HepG2 (cell line): Measurements from ENCODE around the gene SMLR1. TPM values are rescaled to one million over a fixed set of nuclear protein-coding genes. Genes with fewer than 3 reads are reported as not detected.
A peak's percentile ranks its signal among the peaks of the same experiment; 100 is the strongest.

Source experiments
- ARNT ChIP-seq: fragments of 450-650 bp; IDR thresholded peaks from 2 replicates; pipeline ENCODE4 v1.6.1; 2017
- CENPX ChIP-seq: sonication (generic); formaldehyde crosslinking; IDR thresholded peaks from 2 replicates; pipeline ENCODE4 v1.9.0; 2021; ENCODE audit warnings: mild to moderate bottlenecking, missing genetic modification reagents, moderate library complexity
- DMAP1 ChIP-seq: IDR thresholded peaks from 2 replicates; pipeline ENCODE4 v1.6.1; 2016
- DRAP1 ChIP-seq: IDR thresholded peaks from 2 replicates; pipeline ENCODE4 v1.6.1; 2016; ENCODE audit warnings: missing genetic modification reagents, missing compliant biosample characterization
- ESRRA ChIP-seq: sonication (generic); formaldehyde crosslinking; IDR thresholded peaks from 2 replicates; pipeline ENCODE4 v1.5.1; 2020; ENCODE audit warnings: mild to moderate bottlenecking, low read depth, missing genetic modification reagents
- GATAD1 ChIP-seq: IDR thresholded peaks from 2 replicates; pipeline ENCODE4 v1.6.1; 2016; ENCODE audit warnings: missing genetic modification reagents, missing compliant biosample characterization
- HHEX ChIP-seq: IDR thresholded peaks from 2 replicates; pipeline ENCODE4 v1.6.1; 2016; ENCODE audit warnings: control low read depth
- HNF4A ChIP-seq: sonication (generic); formaldehyde crosslinking; IDR thresholded peaks from 2 replicates; pipeline ENCODE4 v1.4.0; 2020; ENCODE audit warnings: missing genetic modification reagents
- MLXIP ChIP-seq: sonication (generic); formaldehyde crosslinking; IDR thresholded peaks from 2 replicates; pipeline ENCODE4 v1.9.0; 2021; ENCODE audit warnings: missing genetic modification reagents, borderline replicate concordance
- NAIF1 ChIP-seq: sonication (generic); formaldehyde crosslinking; IDR thresholded peaks from 2 replicates; pipeline ENCODE4 v1.5.0; 2020; ENCODE audit warnings: mild to moderate bottlenecking, missing genetic modification reagents, borderline replicate concordance
- NR2F1 ChIP-seq, 2 experiments: fragments of 450-650 bp in 1 of 2; formaldehyde crosslinking in 1 of 2; IDR thresholded peaks; 2 replicates each; pipeline versions ENCODE4 v1.5.0 to v1.6.1; 2016 to 2020; ENCODE audit warnings: mild to moderate bottlenecking in 1 of 2, missing compliant biosample characterization in 1 of 2, missing genetic modification reagents in 1 of 2, moderate library complexity in 1 of 2
- REPIN1 ChIP-seq: sonication (generic); formaldehyde crosslinking; IDR thresholded peaks from 2 replicates; pipeline ENCODE4 v1.8.0; 2022; ENCODE audit warnings: missing genetic modification reagents, low read depth, mild to moderate bottlenecking, borderline replicate concordance
- SNAPC4 ChIP-seq: sonication (generic); formaldehyde crosslinking; IDR thresholded peaks from 2 replicates; pipeline ENCODE4 v1.4.0; 2020; ENCODE audit warnings: mild to moderate bottlenecking, missing genetic modification reagents
- TAF1 ChIP-seq: sonication (generic); formaldehyde crosslinking; IDR thresholded peaks from 2 replicates; pipeline ENCODE4 v1.4.0; 2020; ENCODE audit warnings: missing genetic modification reagents
- ZBTB33 ChIP-seq: sonication (generic); formaldehyde crosslinking; IDR thresholded peaks from 2 replicates; pipeline ENCODE4 v1.4.0; 2020; ENCODE audit warnings: missing genetic modification reagents
- ZFP36L2 ChIP-seq: sonication (generic); formaldehyde crosslinking; IDR thresholded peaks from 2 replicates; pipeline ENCODE4 v1.4.0; 2020; ENCODE audit warnings: missing genetic modification reagents
- ZNF367 ChIP-seq: sonication (generic); formaldehyde crosslinking; IDR thresholded peaks from 2 replicates; pipeline ENCODE4 v1.4.0; 2020; ENCODE audit warnings: missing genetic modification reagents, borderline replicate concordance
- ZNF615 ChIP-seq: sonication (generic); formaldehyde crosslinking; IDR thresholded peaks from 2 replicates; pipeline ENCODE4 v1.5.0; 2020; ENCODE audit warnings: mild to moderate bottlenecking, missing genetic modification reagents, borderline replicate concordance
- ZNF780A ChIP-seq: sonication (generic); formaldehyde crosslinking; IDR thresholded peaks from 2 replicates; pipeline ENCODE4 v1.8.0; 2022; ENCODE audit warnings: mild to moderate bottlenecking, missing genetic modification reagents, moderate library complexity
- polyA plus RNA-seq, 8 experiments: library from polyadenylated mRNA; depleted of rRNA in 3 of 8; stranded (reverse) in 7 of 8; unstranded in 1 of 8; fragments of >200 nt; fragmentation: Illumina TruSeq in 4 of 8; extraction: Trizol in 4 of 8; gene quantifications; 2 replicates each; pipeline versions ENCODE4 v1.2.1 to v1.2.3, GENCODE V29; 2011 to 2016; ENCODE audit warnings: low read depth in 4 of 8, missing spikeins in 1 of 8, mixed read lengths in 1 of 8; ENCODE audit not compliant: insufficient read depth in 1 of 8
- total RNA-seq, 5 experiments: library from RNA; depleted of rRNA; stranded (reverse); fragments of >200 nt; fragmentation: Illumina TruSeq; extraction: Trizol; gene quantifications; 2 replicates each; pipeline ENCODE4 v1.2.3, GENCODE V29; 2016; ENCODE audit warnings: low read depth in 1 of 5

SMLR1 gene
- total and polyA plus RNA-seq, 2 of the 13 experiments (the other 11 are each of a cell fraction or from before 2014, with no cell fraction given), result 41.8 to 104 TPM

GRCh38 chr6:130863415-130864230 is 36.4 kb downstream of the SMLR1 start (continued):
- TF ChIP-seq ZNF367 (CRISPR knock-in tag), result no peak
- TF ChIP-seq NR2F1 (CRISPR knock-in tag; IDR thresholded peaks at IDR 0.05), result peak; percentile 85 to 86
- TF ChIP-seq HNF4A (CRISPR knock-in tag), result peak; percentile 100
- no peak; the same call in 1 of the 2 replicates for TF ChIP-seq ZNF615 (CRISPR knock-in tag)
- TF ChIP-seq TAF1 (CRISPR knock-in tag), result no peak
- TF ChIP-seq MLXIP, result no peak
- 0 out of 2 replicates have a peak, but pooled peaks have one; percentile 16 for TF ChIP-seq NAIF1 (CRISPR knock-in tag)
- TF ChIP-seq REPIN1 (CRISPR knock-in tag), result peak; percentile 81; the same call in 1 of the 2 replicates
- TF ChIP-seq CENPX (CRISPR knock-in tag), result no peak
- TF ChIP-seq ESRRA (CRISPR knock-in tag), result peak; percentile 90
- TF ChIP-seq DMAP1, result peak; percentile 72; the same call in 1 of the 2 replicates
- TF ChIP-seq ZNF780A (CRISPR knock-in tag), result no peak
- TF ChIP-seq ZFP36L2 (CRISPR knock-in tag), result no peak
- TF ChIP-seq DRAP1, result peak; percentile 84
- no peak for TF ChIP-seq ARNT
- TF ChIP-seq HHEX (CRISPR knock-in tag), result peak; percentile 95
- TF ChIP-seq GATAD1 (CRISPR knock-in tag), result peak; percentile 69
- TF ChIP-seq ZBTB33 (CRISPR knock-in tag), result peak; percentile 24; the same call in 1 of the 2 replicates
- 0 out of 2 replicates have a peak, but pooled peaks have one; percentile 40 for TF ChIP-seq SNAPC4
